Measurements from ENCODE around the gene CSF3R.

The CSF3R gene

DNA sequence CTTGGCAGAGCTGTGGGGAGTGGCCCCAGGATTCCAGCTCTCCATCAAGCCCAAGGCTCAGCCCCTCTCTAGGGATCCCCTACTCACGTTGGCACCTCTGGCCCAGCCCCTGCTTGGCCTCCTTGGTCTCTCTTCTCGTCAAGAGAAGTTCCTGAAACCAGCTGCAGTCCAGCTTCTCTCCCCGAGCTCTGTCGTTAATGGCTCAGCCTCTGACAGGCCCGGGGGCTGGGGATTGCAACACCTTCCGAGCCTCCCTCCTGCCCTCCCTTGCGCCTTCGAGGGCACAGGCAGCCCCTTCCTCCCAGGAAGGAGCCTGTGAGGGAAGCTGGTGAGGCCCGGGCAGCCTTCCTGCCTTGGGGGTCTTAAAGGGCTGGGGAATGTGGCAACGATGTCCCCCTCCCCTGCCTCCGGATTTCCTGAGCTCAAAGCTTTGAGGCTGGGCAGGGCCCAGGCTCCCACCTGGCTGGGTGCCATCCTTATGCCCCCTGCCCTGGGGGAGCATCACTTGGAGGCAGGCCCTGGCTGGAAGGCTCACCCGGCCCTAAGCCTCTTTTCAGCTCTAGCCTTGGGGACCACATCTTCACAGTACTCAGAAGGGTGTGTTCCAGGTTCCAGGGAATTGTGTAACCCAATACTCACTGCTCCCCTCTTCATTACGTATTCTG, at the start of gene CSF3R:
CSF3R (minus strand) TSS at position 190 of the 665 bp plus-strand sequence. CDS start 3,417 bp downstream, outside the sequence.
- DNase-seq: peak; percentile 59

DNA sequence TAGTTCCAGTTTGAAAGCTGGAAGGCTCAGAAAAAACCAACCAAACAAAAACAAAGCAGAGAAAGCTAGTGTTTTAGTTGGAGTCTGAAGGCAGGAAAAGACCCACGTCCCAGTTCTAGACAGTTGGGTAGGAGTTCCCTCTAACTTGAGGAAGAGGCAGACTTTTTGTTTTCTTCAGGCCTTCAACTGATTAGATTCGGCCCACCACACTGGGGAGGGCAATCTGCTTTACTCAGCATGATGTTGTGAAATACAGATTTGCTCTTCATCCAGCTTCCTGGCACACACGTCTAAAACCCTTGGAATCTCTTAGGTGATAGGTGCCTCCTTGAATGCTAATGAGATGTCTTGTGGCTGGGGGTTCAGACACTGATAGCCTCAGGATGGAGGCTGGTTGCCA, 49.1 kb upstream of the CSF3R start:
- DNase-seq: no peak

DNA sequence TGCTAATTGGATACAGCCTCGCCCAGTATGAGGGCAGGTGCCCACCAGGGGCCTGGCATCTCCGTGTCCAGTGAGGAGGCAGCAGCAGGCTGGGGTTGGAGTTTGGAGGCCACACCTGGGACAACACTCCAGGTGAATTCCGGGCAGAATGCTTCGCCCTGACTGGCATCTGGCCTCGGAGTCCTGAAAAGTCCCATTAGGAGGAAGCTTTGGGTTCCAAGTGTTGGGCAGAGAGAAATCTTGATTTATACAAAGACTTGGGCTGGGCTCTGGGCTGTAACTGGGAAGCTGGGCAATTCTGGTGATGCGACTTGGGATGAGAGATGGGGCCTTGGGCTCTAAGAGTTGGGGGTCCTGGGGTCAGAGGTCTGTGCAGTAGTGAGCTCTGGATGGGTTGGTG, 48.1 kb upstream of the CSF3R start:
- no peak for DNase-seq

DNA sequence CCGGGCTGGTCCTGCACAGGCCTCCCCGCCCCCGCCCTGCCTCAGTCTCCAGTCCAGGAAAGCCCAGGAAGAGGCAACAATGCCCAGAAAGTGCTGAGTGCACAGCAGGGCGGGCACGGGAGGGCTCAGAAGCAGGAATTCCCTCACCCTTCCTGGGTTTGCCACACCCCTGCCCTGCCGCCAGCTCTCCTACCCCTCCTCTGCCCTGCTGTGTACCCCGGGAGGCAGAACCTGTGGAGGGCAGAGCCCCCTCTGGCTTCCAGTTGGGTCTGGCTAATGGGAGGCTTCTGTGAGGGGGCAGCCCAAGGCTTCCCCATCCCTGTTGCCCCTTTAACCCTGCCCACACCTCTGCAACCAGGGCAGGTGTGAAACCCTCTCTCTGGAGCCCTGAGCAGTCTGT, 47.5 kb upstream of the CSF3R start:
- DNase-seq: no peak

DNA sequence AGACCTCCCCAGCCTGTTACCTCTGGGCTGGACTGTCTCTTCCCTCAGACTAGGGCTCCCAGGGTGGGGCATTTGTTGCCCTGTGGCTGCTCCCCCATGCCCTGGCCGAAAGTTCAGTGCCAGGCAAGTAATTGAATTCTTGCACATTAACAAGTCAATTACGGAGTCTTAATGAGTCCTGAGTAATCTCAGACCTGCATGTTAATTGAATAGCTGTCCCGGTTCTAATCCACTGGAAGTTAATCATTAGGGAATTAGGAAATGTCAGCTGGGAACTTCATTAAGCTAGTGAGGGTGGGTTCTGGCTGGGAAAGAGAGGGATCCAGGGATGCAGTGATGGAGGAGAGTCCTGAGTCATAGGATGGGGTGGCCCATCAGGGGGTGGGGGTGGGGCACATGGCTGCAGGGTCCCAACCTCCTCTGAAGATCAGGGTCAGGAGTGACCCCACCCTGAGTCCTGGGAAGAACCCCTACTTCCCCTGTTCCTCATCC, 47.1 kb upstream of the CSF3R start:
- DNase-seq: no peak

DNA sequence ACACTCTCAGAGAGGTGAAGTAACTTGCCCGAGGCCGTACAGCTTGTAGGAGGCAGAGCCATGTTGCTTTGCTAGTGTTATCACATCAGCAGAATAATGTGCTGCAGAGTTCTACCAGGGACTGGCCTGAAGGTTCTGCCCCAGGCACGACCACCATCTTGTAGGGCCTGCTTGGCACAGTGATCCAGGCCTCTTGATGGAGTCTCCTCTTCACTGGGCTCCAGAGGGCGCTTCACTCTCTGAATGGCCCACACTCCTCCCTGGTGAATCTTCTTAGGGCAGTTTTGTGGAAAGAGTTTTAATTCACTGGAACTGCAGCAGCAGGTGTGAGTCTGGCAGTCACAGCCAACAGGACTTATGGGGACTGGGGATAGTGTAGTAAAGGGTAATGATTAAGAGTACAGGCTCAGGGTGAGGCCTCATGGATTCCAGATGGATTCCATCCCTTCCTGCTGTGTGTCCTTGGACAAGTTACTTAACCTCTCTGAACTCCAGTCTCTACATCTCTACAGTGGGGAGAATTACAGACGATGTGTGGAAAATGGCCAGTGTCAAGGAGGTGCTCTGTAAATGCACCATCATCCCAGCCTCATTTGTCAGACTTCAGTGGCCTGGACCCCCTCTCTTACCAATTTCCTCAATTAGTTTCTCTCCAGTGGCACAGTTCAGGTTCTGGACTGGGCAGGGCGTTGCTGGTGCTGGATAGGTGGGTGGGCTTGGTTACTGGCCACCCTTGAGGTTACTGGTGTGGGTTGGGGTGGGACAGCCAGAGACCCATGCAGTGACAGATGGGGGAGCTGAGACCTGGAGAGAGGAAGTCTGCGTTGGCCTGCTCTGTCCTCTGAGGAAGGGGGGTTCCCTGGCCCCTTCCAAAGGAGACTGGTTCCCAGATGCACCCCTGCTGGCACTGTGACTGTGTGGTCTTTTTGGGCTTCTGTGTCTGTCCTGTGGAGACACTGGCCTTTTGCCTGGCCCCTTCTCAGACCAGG, 45.9 kb upstream of the CSF3R start:
- DNase-seq: no peak

DNA sequence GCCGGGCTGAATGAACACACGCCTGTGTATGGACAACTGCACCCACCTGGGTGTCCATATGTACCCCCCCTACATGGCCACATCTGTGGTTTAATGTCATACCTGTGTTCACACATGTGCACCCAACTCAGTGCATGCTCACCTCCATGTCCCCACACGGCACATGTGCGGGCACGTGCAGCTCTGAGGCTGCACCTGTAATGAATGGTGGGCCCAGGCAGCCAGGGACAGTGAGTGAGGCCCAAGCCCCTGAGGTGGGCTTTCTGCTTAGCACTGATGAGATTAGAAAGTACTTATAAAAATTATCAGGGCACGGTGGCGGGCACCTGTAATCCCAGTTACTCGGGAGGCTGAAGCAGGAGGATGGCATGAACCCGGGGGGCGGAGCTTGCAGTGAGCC, 42.5 kb upstream of the CSF3R start:
- no peak for DNase-seq

DNA sequence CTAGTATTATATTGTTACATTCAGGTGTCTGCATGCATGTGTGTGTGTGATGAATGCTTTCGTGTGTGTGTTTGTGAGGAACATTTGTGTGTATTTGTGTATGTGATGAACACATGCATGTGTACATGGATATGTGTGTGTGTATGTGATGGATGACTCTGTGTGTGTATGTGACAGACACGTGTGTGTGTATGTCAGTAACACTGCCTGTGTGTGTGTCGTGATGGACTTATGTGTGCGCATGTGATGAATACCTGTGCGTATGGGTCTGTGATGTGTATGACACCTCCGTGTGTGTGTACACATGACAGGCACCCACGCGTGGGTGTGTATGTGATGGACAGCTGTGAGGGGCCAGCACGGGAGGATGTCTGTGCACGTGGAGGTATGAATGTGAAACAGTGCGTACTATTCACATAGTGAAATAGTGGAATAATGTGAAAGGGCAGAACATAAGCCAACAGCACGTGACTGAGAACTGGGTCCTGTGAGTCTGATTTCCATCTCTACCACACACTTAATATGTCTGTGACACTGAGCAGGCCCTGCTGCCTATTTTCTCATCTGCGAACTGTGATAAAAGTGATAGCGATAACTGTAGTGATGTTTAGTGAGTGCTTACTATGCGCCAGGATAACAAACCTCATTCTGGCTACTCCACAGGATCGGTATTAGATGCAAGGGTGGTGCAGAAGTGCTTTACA, 41.8 kb upstream of the CSF3R start:
- DNase-seq: no peak

DNA sequence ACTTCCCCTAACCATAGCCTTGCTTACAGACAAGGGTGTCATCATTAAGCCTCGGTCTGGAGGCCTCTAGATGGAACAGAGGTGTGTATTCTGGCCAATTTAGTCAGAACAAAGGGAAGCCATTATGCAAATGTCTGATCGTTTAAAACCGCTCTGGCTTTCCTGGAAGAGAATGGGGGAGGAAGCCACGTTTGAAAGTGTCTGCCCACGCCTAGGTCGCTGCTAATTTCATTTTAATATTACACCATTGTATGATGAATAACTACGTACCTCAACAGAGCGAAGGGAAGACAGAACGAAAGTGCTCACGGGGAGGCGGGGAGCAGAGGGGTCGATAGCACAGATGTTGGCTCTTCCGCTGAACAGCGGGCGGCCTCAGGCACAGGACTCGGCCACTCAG, 41.1 kb upstream of the CSF3R start:
- no peak for DNase-seq

DNA sequence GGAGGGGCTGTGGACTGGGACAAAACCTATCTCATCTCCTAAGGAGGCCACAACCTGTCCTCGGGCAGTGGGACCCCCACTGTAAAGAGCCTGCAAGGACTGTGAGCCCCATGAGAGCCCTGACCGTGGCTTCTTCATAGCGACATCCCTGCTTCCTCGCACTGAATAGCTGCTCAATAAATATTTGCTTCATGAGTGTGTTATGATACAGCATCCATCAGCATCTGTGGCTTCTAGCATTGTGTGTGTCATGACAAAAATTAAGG, 40.5 kb upstream of the CSF3R start:
- no peak for DNase-seq

DNA sequence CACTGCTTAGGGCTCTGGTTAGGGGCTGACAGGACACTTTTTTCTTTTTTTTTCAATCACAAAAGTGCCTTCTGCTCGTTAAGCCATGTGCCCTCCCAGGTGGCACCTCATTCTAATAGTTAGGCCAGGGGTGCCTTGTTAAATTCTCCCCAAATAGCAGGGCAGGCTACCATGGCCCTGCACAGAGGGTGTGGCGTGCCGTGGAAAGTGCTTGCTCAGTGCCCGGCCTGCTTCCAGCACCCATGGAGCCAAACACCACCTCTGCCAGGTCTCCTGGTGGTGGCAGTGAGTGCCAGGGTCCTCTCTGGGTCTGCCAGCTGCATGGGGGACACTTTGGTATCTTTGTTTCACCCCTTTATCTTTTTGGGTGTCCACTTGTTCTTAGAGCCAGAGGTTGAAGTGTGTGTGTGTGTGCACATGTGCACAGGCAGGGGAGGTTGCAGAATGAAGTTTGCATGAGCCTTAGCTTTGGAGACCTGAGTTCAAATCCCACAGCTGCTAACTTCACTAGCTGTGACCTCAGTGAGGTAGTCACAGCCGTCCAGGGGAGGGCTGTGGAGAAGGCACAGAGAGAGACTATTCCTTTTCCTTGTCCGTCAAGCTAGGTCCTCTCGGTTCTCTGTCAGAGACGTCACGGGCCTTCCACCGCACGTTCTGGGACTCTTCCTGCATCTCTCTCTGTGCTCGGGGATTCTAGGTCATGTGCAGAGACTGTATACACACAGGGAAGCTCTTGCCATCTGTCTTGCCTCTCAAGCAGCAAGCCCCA, 39.9 kb upstream of the CSF3R start:
- DNase-seq: no peak

DNA sequence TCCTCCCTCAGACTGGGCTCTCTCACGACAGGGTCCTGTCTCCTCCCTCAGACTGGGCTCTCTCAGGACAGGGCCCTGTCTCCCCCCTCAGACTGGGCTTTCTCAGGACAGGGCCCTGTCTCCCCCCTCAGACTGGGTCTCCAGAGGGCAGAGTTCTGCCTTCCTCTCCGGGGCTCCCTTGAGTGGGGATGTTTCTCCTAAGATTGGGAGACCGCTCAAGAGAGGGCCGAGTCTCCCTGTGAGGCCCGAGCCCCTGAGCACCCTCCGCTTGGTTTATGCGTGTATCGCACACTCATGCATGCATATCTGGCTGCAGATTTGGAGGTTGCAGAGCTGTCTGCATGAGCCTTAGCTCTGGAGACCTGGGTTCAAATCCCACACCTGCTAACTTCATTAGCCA, 39.3 kb upstream of the CSF3R start:
- DNase-seq: no peak

DNA sequence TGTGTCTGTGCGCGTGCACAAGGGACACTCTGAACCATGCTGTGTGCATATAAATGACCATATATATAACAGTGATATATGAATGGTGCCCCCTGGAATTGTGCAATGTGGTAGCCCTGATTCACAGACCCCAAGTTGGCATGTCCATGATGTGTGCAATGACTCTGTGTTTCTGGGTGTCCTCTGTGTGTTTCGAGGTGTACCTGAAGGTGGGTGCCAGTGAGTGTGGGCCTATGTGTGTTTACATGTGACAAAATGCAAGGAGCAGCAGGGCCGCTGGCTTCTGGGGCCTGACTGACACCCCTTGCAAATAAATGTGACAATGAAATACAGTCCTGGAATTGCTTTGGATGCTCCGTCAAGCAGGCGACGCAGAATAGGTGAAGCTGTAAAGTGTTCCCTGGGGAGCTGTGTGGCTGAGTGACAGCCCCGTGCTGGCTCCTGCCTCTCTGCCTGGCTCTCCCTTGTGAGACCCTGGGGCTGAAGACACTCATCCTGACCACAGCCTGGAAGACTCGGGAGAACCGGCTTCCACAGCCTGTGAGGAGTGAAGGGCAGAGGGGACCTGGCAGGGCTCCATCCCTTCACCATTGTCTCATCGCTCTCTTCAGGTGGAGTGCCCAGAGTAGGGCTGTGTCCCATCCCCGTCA, 38.2 kb upstream of the CSF3R start:
- DNase-seq: no peak

DNA sequence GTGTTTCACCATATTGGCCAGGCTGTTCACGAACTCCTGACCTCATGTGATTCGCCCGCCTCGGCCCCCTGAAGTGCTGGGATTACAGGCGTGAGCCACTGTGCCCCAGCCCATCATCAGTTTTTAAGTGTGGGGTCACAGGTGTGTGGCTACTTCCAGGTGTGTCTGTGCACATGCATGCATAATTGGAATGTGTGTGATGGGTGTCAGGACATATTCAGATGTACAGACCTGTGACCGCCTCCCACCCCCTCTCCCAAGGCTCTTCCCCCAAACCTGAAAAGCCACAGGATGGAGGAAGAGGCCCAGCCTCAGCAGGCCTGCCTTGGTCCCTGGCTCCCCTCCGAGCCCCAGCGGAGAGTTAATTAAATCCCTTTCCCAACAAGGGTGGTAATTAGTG, 37.3 kb upstream of the CSF3R start:
- DNase-seq: no peak

DNA sequence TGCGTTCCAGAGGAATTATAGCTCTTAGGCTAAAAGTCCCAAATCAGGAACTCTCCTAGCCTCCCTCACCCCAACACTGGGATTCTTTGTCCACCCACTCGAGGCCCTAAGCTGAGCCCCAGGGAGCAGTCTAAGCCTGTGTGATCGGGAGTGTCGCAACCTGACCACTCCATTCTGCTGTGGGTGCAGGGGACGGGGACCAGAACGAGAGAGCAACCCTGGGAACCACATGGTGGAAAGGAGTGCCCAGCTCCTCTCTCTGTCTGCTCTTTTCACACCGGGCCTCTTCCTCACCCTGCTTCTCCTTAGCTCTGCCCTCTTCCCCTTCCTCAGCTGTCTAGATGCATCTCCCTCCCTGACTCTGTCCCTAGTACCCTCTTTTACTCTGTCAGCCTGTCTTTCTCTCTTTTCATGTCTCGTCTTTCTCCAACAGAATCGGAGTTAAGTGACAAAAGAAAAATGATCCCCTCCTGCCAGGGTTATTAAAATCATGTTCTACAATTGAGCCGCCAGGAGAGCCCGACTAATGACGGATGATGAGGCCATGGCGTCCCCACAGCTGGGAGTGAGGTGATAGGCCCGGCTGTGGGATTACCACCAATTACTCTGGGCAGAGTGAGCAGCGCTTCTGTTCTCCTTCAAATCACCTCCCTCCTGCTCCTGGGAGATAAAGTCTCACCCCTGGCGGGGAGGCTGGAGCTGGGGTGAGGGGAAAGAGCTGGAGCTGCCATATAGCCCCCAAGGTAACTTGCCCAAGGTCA, 34.5 kb upstream of the CSF3R start:
- peak; percentile 5 for DNase-seq

DNA sequence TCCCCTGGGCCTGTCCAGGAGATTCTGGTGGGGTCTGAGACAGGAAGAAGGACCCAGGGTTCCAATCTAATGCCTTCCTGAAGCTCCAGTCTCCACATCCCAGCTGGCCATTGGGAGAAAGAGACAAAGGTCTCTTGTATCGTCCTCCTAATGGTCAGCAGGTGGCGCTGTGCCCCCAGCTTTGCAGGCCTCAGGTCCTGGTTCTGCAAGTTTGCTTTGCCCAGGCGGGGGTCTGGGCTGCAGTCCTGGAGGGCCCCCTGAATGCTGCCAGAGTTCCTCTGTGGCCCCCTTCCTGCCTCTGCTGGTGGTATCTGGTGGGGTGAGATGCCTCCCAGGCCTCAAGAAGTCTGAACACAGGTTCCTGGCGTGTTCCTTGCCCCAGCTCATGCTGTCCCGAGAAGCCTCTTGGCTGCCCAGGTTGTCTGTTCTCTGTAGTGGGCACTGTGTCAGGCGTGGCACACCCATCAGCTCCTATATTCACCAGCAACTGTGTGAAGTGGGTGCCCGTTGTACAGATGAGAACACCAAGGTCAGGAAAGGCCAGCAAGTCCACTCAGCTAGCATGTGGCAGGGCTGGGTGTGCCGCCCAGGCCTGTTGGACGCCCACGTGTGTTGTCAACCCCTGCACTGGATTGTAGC, 33.8 kb upstream of the CSF3R start:
- DNase-seq: peak; percentile 53

DNA sequence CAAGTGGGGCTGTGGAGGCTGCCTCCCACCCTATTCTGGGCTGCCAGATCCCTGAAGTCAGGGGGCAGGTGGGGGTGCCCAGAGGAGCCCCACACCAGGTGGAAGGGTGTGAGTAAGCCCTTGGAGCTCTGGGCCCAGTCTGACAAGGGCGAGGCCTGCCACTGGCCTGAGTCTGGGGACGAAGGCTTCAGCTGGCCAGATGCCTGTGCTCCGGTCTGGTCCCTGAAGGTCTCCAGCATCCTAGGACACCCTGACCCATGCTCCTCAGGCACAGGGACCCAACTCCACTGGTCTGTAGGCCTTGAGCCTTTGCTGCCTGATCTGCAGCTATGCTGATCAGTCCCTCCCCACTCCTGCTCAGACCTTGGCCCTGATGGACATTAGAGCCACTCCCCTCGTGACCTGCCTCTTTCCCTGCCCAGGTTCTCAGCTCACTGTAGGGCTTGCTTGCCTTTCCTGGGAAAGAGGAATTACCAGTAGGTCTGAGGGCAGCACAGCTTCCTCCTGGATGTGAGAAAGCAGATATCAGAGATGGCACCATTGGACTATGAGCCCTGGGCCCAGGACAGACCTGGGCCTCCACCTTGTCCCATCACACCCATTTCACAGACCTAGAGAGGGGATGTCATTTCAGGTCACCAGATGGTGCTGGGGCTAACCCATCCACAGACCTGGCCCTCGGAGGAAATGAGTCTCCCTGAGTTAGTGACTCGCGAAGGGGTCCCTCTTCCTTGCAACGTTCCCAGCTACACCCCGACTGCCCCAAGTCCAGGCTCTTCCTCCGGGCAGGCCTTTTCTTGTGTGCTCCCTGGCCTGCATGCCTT, 32.8 kb upstream of the CSF3R start:
- no peak for DNase-seq

DNA sequence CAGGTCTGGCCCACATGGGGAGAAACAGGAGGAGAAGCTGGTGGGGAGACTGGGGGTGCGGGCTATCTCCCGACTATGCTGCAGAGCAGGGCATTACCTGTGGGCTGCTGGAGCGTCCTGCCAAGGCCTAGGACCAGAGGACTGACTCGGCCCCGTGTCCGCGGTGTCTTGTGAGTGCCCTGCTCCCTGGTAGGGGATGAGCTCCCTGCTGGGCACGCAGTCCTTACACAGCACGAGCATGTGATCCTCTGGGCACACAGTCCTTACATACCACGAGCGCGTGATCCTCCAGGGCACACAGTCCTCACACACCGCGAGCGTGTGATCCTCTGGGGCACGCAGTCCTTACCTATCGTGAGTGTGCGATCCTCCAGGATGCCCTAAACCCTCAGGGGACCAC, 31.8 kb upstream of the CSF3R start:
- DNase-seq: no peak

DNA sequence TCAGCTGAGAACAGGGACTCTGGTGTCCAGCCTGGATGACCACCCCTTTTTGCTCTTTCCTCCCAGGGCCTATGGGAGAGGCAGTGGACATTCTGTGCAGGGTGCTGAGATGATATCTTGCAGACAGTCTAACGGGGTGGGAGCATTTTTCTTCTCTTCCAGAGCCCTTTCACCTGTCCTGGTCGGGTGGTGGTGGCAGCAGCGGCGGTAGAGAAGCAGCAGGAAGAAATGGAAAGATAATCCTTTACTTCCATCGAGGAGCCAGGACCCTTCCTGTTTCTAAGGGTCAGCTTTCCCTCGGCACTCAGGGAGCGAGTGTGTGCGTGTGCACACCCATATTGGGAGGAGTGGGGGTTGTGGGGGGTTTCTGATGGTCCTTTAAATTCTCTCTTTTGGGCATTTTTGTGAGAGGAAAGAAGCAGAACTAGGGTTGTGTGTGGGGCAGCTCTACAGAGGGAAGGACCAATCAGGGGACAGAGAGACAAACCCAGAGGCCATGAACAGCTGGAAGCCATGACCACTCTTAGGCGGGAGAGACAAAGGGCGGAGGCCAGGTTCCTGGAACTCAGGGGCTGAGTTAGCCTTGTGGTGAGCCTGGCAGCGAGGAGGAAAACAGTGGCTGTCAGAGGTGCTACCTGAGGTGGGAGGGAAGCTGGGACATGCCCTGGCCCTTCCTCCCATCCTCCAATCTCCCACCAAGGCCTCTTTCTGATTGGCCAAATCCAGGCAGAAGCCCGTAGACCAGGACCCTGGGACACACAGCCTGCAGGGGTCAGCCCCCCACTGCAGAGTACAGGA, 31.2 kb upstream of the CSF3R start:
- no peak for DNase-seq

Measured in inflammatory macrophage treated with lipopolysaccharide for 4 hours (primary cell).